Ascending aorta (tissue), 2 donors: Measurements from ENCODE around the gene SETBP1. TPM values are rescaled to one million over a fixed set of nuclear protein-coding genes. Genes with fewer than 3 reads are reported as not detected.

Source experiments
- DNase-seq, 2 donors: peaks; one replicate each; pipeline ENCODE4 v3.0.0-alpha.2; 2019; ENCODE audit warnings: low spot score in 2 of 2
- H3K27ac ChIP-seq, 2 donors: fragments of 200-600 bp; sonication (generic); one replicate each; pipeline ENCODE4 v1.5.1; 2016 to 2017; ENCODE audit warnings: mild to moderate bottlenecking in 1 of 2
- H3K27me3 ChIP-seq: fragments of 200-600 bp; sonication (generic); one replicate; pipeline ENCODE4 v1.5.1; 2017
- H3K36me3 ChIP-seq, 2 donors: fragments of 200-600 bp; sonication (generic); one replicate each; pipeline ENCODE4 v1.5.1; 2016
- H3K4me1 ChIP-seq, 2 donors: fragments of 200-600 bp; sonication (generic); one replicate each; pipeline ENCODE4 v1.5.1; 2016 to 2017; ENCODE audit warnings: mild to moderate bottlenecking in 1 of 2
- H3K4me3 ChIP-seq, 2 donors: fragments of 200-600 bp; sonication (generic); one replicate each; pipeline ENCODE4 v1.5.1; 2016 to 2017; ENCODE audit warnings: mild to moderate bottlenecking in 1 of 2
- H3K9me3 ChIP-seq, 2 donors: fragments of 200-600 bp; sonication (generic); one replicate each; pipeline ENCODE4 v1.5.1; 2016
- CTCF ChIP-seq, 3 experiments: fragments of 200-600 bp in 2 of 3; fragments of 450-650 bp in 1 of 3; sonication (generic) in 2 of 3; IDR thresholded peaks; one replicate each; pipeline ENCODE4 v1.5.1; 2016 to 2019; ENCODE audit warnings: antibody characterized with exemption in 3 of 3, mild to moderate bottlenecking in 1 of 3, moderate library complexity in 1 of 3
- intact Hi-C: fragments of 100-400 bp; cut with DNase I; formaldehyde crosslinking; loops from one replicate; pipeline ENCODE4 v1.15.1; 2023
- total RNA-seq: library from RNA; depleted of rRNA; stranded (reverse); fragments of >200 nt; gene quantifications from one replicate; pipeline ENCODE4 v1.1.0, GENCODE V29; 2016

SETBP1 gene
- total RNA-seq, 1 donor from 2014 or later = 23.5 TPM

- TF ChIP-seq CTCF (IDR thresholded peaks at IDR 0.05) = no peak
- Histone ChIP-seq H3K36me3 (no peaks in the 10 kb centered on the region), H3K4me1 (peaks cover 7 to 26% of the 10 kb centered on the region in 2 donors), H3K27me3 (no peaks in the 10 kb centered on the region), H3K4me3 (no peak overlapping the region), H3K27ac (no peak overlapping the region), H3K9me3 (no peaks in the 10 kb centered on the region)
- DNase-seq = no peak
- intact Hi-C loops = no loop called here
Observed at GRCh38 chr18:44779753-44780292, 99.1 kb downstream of the SETBP1 start.

GRCh38 chr18:44781886-44782285, 101.2 kb downstream of the SETBP1 start:
- no peak for TF ChIP-seq CTCF (IDR thresholded peaks at IDR 0.05)
- Histone ChIP-seq H3K4me3 (no peak overlapping the region), H3K27ac (peak overlapping the region; percentile 3 to 27), H3K36me3 (no peaks in the 10 kb centered on the region), H3K27me3 (no peaks in the 10 kb centered on the region), H3K9me3 (no peaks in the 10 kb centered on the region), H3K4me1 (peaks cover 7 to 29% of the 10 kb centered on the region in 2 donors)
- DNase-seq = no peak
- intact Hi-C loops = no loop called here

GRCh38 chr18:44782617-44783016, 101.9 kb downstream of the SETBP1 start:
- intact Hi-C loops = no loop called here
- DNase-seq = no peak
- TF ChIP-seq CTCF (IDR thresholded peaks at IDR 0.05) = no peak
- Histone ChIP-seq H3K4me1 (peaks cover 7 to 24% of the 10 kb centered on the region in 2 donors), H3K36me3 (no peaks in the 10 kb centered on the region), H3K9me3 (no peaks in the 10 kb centered on the region), H3K27me3 (no peaks in the 10 kb centered on the region), H3K27ac (peak overlapping the region; percentile 3 to 27), H3K4me3 (no peak overlapping the region)

GRCh38 chr18:44783371-44783770, 102.7 kb downstream of the SETBP1 start:
- TF ChIP-seq CTCF (IDR thresholded peaks at IDR 0.05) = no peak
- peaks cover 3 to 17% of the 10 kb centered on the region in 2 donors for H3K4me1 ChIP-seq

GRCh38 chr18:44786257-44786656, 105.6 kb downstream of the SETBP1 start:
- no peak for DNase-seq
- intact Hi-C loops = no loop called here
- Histone ChIP-seq H3K36me3 (no peaks in the 10 kb centered on the region), H3K4me3 (peak overlapping the region in 1 of 2 donors; percentile 26), H3K9me3 (no peaks in the 10 kb centered on the region), H3K27me3 (no peaks in the 10 kb centered on the region), H3K4me1 (peaks cover 5 to 24% of the 10 kb centered on the region in 2 donors), H3K27ac (no peak overlapping the region)
- no peak for TF ChIP-seq CTCF (IDR thresholded peaks at IDR 0.05)

More at GRCh38 chr18:44783371-44783770, 102.7 kb downstream of the SETBP1 start:
- H3K27ac ChIP-seq = no peak overlapping the region
- DNase-seq = no peak
- no peak overlapping the region for H3K4me3 ChIP-seq
- intact Hi-C loops = no loop called here
- no peaks in the 10 kb centered on the region for H3K9me3 ChIP-seq
- H3K36me3 ChIP-seq = no peaks in the 10 kb centered on the region
- no peaks in the 10 kb centered on the region for H3K27me3 ChIP-seq

- Histone ChIP-seq H3K9me3 (no peaks in the 10 kb centered on the region), H3K27me3 (no peaks in the 10 kb centered on the region), H3K4me3 (peak overlapping the region in 1 of 2 donors; percentile 26), H3K36me3 (no peaks in the 10 kb centered on the region), H3K27ac (no peak overlapping the region), H3K4me1 (peaks cover 7 to 28% of the 10 kb centered on the region in 2 donors)
- DNase-seq = no peak
- no peak for TF ChIP-seq CTCF (IDR thresholded peaks at IDR 0.05)
- intact Hi-C loops = no loop called here
Observed at GRCh38 chr18:44786688-44787087, 106.0 kb downstream of the SETBP1 start.
